ENCODE results near the gene SMIM35.

DNA sequence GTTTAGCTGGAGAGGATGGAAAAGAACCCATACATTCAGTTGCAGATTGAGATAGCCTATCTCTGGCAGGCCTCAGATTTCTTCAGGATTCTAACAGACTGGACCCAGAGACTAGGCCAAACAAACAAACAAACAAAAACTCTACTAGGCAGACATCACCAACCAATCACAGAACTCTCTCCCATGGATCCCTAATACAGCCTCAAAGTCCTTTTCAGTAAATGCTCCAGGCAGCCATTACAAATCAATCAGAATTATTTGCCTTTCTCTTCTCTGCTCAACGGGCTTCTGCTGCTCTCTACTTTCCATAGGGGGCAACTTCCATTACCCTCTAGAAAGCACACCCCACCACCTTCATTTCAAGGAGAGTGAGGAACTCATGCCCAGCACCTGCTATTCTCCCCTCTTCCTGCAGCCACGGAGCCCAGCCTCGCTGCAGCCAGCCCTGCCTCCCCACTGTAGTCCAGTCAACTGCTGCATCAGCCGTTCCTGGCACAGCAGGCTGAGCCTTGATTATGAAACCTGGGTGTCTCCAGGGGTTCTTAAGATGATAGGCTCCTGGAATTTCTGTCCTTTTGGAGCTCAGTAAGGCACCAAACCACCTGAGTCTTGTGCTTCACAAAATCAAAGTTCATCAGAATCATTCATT lies 19.0 kb upstream of the SMIM35 start:
- TF ChIP-seq, protein P1, sequence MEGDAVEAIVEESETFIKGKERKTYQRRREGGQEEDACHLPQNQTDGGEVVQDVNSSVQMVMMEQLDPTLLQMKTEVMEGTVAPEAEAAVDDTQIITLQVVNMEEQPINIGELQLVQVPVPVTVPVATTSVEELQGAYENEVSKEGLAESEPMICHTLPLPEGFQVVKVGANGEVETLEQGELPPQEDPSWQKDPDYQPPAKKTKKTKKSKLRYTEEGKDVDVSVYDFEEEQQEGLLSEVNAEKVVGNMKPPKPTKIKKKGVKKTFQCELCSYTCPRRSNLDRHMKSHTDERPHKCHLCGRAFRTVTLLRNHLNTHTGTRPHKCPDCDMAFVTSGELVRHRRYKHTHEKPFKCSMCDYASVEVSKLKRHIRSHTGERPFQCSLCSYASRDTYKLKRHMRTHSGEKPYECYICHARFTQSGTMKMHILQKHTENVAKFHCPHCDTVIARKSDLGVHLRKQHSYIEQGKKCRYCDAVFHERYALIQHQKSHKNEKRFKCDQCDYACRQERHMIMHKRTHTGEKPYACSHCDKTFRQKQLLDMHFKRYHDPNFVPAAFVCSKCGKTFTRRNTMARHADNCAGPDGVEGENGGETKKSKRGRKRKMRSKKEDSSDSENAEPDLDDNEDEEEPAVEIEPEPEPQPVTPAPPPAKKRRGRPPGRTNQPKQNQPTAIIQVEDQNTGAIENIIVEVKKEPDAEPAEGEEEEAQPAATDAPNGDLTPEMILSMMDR (IDR thresholded peaks at IDR 0.05) = no peak
- no peak for TF ChIP-seq POLR2A (IDR thresholded peaks at IDR 0.05)
